ENCODE results near the gene PAK2. TPM values are rescaled to one million over a fixed set of nuclear protein-coding genes. Genes with fewer than 3 reads are reported as not detected.

The PAK2 gene
- total RNA-seq, 1 experiment from 2014 or later = 50.7 TPM

GRCh38 chr3:196739671-196740480 lies at the start of gene PAK2 (continued):
- TF ChIP-seq FOXP1 (CRISPR knock-in tag; IDR thresholded peaks at IDR 0.05; ENCODE audit: borderline replicate concordance) (peak; percentile 82), SOX15 (CRISPR knock-in tag; IDR thresholded peaks at IDR 0.05) (no peak), ZNF396 (CRISPR knock-in tag; IDR thresholded peaks at IDR 0.05; ENCODE audit: borderline replicate concordance) (no peak), RELA (CRISPR knock-in tag; IDR thresholded peaks at IDR 0.05; ENCODE audit: borderline replicate concordance) (0 out of 2 replicates have a peak, but pooled peaks have one; percentile 20), HMGXB4 (CRISPR knock-in tag; IDR thresholded peaks at IDR 0.05) (peak; percentile 78), ZNF416 (CRISPR knock-in tag; IDR thresholded peaks at IDR 0.05) (no peak), ZSCAN18 (CRISPR knock-in tag; IDR thresholded peaks at IDR 0.05) (no peak), CREM (CRISPR knock-in tag; IDR thresholded peaks at IDR 0.05) (peak; percentile 61; the same call in 1 of the 2 replicates), ZNF317 (CRISPR knock-in tag; IDR thresholded peaks at IDR 0.05; ENCODE audit: borderline replicate concordance, low read depth) (0 out of 2 replicates have a peak, but pooled peaks have one; percentile 33), ERG (CRISPR knock-in tag; IDR thresholded peaks at IDR 0.05) (no peak), GABPB1 (CRISPR knock-in tag; IDR thresholded peaks at IDR 0.05) (no peak), FOXJ3 (CRISPR knock-in tag; IDR thresholded peaks at IDR 0.05; ENCODE audit: borderline replicate concordance) (no peak), NFYB (CRISPR knock-in tag; conservative IDR thresholded peaks at IDR 0.05; ENCODE audit: low read depth) (no peak), ZNF532 (CRISPR knock-in tag; IDR thresholded peaks at IDR 0.05; ENCODE audit: borderline replicate concordance) (no peak), PRDM15 (CRISPR knock-in tag; IDR thresholded peaks at IDR 0.05) (no peak), GRHL2 (CRISPR knock-in tag; IDR thresholded peaks at IDR 0.05; ENCODE audit: insufficient replicate concordance, severe bottlenecking) (no peak), SMAD3 (CRISPR knock-in tag; IDR thresholded peaks at IDR 0.05; ENCODE audit: borderline replicate concordance) (no peak), E2F4 (CRISPR knock-in tag; IDR thresholded peaks at IDR 0.05; ENCODE audit: borderline replicate concordance, low read depth) (0 out of 2 replicates have a peak, but pooled peaks have one; percentile 60), ZNF263 (CRISPR knock-in tag; IDR thresholded peaks at IDR 0.05; ENCODE audit: low read depth) (no peak), ZBTB43 (CRISPR knock-in tag; IDR thresholded peaks at IDR 0.05) (no peak), ATF1 (CRISPR knock-in tag; IDR thresholded peaks at IDR 0.05) (no peak)

Data from WTC11 (cell line).